GM21515 (cell line): ENCODE data around the gene YIPF2.
A peak's percentile ranks its signal among the peaks of the same experiment; 100 is the strongest.
"Not testable (repeated sequence)": the region's sequence is repeated elsewhere in the genome, so short reads cannot be mapped to it uniquely, and the experiment has no call there.

Experiments used
- ATAC-seq: cut with Tn5 transposase; IDR thresholded peaks from one replicate; pipeline ENCODE4 v1.9.1; 2021; ENCODE audit not compliant: unreplicated experiment

Gene YIPF2

DNA sequence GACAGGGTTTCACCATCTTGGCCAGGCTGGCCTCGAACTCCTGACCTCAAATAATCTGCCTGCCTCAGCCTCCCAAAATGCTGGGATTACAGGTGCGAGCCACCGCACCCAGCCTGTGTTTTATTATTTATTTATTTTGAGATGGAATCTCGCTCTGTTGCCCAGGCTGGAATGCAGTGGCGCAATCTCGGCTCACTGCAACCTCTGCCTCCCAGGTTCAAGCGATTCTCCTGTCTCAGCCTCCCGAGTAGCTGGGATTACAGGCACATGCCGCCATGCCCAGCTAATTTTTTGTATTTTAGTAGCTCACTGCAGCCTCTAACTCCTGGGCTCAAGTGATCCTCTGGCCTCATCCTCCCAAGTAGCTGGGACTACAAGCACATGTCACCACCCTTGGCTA, 50.8 kb downstream of the YIPF2 start:
- not testable (repeated sequence) for ATAC-seq

DNA sequence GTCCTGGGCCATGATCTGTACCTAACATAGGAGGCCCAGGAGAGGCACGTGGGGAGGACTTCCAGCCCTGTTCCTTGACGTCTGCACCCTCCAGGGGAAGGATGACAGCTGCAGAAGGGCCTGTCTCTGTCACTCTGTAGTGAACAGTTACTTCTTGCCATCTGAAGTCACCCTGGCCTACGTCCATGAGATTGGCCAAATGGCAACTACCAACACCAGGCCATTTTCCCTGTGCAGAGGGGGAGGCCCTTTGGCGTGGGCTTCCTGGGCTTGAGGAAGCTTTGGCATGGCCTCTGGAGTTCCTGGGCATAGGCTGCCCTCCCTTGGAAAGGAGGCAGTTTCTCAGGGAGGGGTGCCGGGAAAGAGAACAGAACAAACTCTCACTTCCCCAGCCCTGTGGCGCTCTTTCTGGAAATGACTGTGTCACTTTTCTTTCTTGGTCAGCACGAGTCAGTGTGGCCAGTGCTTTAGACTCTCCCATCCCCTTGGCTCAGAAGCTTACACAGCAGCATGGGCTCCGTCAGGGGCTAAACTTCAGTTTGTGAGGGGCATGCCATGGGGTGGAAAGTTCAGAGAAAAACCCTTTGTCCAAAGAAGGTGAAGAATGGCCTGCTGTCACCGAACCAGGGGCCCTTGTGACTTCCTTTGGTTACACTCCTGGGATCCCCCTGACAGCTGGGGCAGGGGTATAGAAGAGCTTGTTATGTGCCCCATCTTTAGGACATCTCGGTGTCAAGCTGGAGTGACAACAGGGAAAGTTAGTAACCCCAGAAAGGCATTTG, 51.8 kb downstream of the YIPF2 start:
- peak; percentile 42 for ATAC-seq

DNA sequence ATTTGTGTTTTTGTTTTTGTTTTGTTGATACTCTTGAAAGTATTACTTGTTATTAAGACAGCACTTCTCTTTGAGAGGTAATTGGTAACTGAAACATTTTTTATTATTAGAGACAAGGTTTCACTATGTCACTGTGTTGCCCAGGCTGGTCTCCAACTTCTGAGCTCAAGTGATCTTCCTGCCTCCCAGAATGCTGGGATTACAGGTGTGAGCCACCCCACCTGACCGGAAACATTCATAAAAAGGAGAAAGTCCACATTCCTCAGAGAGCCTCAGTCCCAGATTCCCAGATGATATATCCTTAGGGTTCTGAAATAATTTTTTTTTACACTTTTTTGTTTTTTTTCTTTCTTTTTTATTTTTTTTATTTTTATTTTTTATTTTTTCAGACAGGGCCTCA, 54.4 kb downstream of the YIPF2 start:
- no peak for ATAC-seq

DNA sequence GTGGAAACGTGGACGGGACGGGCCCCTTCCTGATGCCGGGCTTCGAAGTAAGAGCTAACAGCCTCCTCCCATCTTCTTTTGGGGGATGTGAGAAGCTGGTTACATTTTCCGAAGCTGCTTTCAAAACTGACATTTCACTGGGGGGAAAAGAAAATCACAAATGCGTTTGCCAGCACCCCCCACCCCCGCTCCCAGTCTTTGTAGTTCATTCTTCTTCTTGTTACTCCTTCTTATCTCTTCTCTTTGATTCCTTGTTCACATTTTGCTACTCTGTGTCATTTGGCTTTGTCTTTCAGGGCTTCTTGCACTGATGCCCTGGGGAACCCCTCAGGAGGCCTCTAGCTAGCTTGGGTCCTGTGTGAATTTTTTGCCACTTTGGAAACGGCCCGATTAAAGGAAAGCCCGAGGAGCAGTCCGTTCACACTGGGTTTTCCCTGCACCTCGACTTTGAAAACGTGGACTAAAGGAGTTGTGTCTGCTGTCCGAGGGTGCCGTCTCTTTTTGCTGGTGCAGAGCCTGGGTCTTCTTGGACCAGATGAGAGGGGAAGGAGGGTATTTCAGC, 55.8 kb downstream of the YIPF2 start:
- ATAC-seq: no peak
